Lung (tissue), 12 donors: Measurements from ENCODE around the gene OR10G7. TPM values are rescaled to one million over a fixed set of nuclear protein-coding genes. Genes with fewer than 3 reads are reported as not detected.
"Not testable (repeated sequence)": the region's sequence is repeated elsewhere in the genome, so short reads cannot be mapped to it uniquely, and the experiment has no call there.

Experiments
- ATAC-seq: fragments of 200-7000 bp; cut with Tn5 transposase; one replicate; pipeline ENCODE4 v1.9.1; 2020; ENCODE audit warnings: moderate number of reproducible peaks; ENCODE audit not compliant: insufficient read depth, low FRiP score
- DNase-seq, 3 donors: peaks; one replicate each; pipeline ENCODE4 v3.0.0-alpha.2; 2013 to 2017
- H3K27ac ChIP-seq, 2 donors: one replicate each; pipeline ENCODE4 v1.5.1; 2013; ENCODE audit warnings: mild to moderate bottlenecking in 2 of 2, moderate library complexity in 2 of 2, control low read depth in 1 of 2, inconsistent platforms in 1 of 2, low read depth in 1 of 2, low read length in 1 of 2
- H3K27me3 ChIP-seq, 3 donors: one replicate each; pipeline ENCODE4 v1.5.1; 2013; ENCODE audit warnings: low read length in 2 of 3; ENCODE audit not compliant: control insufficient read depth in 3 of 3, insufficient read depth in 3 of 3
- H3K36me3 ChIP-seq, 4 donors: one replicate each; pipeline ENCODE4 v1.5.1; 2013; ENCODE audit warnings: low read length in 4 of 4, mild to moderate bottlenecking in 1 of 4, moderate library complexity in 1 of 4; ENCODE audit not compliant: control insufficient read depth in 4 of 4, insufficient read depth in 4 of 4
- H3K4me1 ChIP-seq, 5 donors: one replicate each; pipeline ENCODE4 v1.5.1; 2013; ENCODE audit warnings: low read length in 5 of 5, mild to moderate bottlenecking in 2 of 5, moderate library complexity in 1 of 5; ENCODE audit not compliant: control insufficient read depth in 5 of 5, insufficient read depth in 5 of 5
- H3K4me3 ChIP-seq: one replicate; pipeline ENCODE4 v1.5.1; 2013; ENCODE audit warnings: mild to moderate bottlenecking, control low read depth, moderate library complexity
- H3K9ac ChIP-seq, 2 donors: one replicate each; pipeline ENCODE4 v1.5.1; 2013; ENCODE audit warnings: low read length in 2 of 2, control low read depth in 1 of 2; ENCODE audit not compliant: insufficient read depth in 1 of 2
- H3K9me3 ChIP-seq, 4 donors: one replicate each; pipeline ENCODE4 v1.5.1; 2013; ENCODE audit warnings: low read length in 3 of 4, mild to moderate bottlenecking in 1 of 4, moderate library complexity in 1 of 4; ENCODE audit not compliant: control insufficient read depth in 4 of 4, insufficient read depth in 3 of 4
- WGBS, 2 donors: extraction: QIAGEN DNeasy Blood & Tissue Kit; methylation state at CpG; one replicate each; pipeline ENCODE4 v1.1.7; 2013; 5-methylcytosine and 5-hydroxymethylcytosine counted together
- polyA plus RNA-seq, 2 donors: library from polyadenylated mRNA; stranded (reverse); fragments of 200-250 nt; gene quantifications; one replicate each; pipeline ENCODE4 v1.2.1, GENCODE V29; 2013
- total RNA-seq, 2 donors: library from RNA; depleted of rRNA in 1 of 2; stranded (reverse); fragments of >200 nt in 1 of 2; gene quantifications; one replicate each; pipeline ENCODE4 v1.2.1, GENCODE V29; 2014 to 2021
- TF ChIP-seq, protein P1 (sequence below): IDR thresholded peaks from 2 replicates; pipeline ENCODE4 v1.5.1; 2012; ENCODE audit warnings: mild to moderate bottlenecking; ENCODE audit errors: control extremely low read depth, extremely low read depth
- donor health status: control.
- donor health status: control.
- donor health status: Bipolar disorder and iron deficiency.
- donor health status: healthy.
- donor health status: DM: yes; HTN: yes; CAD: no.

OR10G7 gene
- total and polyA plus RNA-seq, 4 donors = not detected

DNA sequence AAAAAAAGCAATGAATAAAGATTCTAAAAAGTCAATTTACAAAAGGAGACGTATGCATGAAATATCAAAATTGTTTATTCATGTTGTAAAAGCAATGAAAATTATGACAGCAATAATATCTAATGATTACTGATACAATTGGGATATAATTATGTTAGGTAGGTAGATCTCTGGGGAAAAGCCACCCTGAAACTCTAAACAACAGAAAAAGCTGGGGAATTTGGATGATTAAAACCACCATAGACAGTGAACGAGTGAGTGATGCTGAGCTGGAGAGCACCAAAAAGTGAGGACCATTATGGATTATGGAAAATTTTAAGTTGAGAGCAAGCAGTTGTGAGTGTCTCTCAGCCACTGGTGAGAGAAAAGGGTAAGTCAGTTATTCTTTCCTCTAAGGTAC lies 14.6 kb downstream of the OR10G7 start, which contains the start of gene OR10G8:
Gene OR10G8 (plus strand): TSS at position 301 of the 400 bp plus-strand sequence. CDS start 2,825 bp downstream, outside the sequence.
- Histone ChIP-seq H3K9me3 (no peaks in the 10 kb centered on the region), H3K4me3 (no peak within 1 kb of the TSS), H3K36me3 (no peaks in the 10 kb centered on the region), H3K27ac (no peak within 1 kb of the TSS), H3K9ac (no peak within 1 kb of the TSS), H3K4me1 (no peaks in the 10 kb centered on the region), H3K27me3 (no peaks in the 10 kb centered on the region)
- 71 to 82% methylated on average over 2 of the region's 2 CpGs for WGBS, 2 donors
- DNase-seq = no peak
- TF ChIP-seq, protein P1, sequence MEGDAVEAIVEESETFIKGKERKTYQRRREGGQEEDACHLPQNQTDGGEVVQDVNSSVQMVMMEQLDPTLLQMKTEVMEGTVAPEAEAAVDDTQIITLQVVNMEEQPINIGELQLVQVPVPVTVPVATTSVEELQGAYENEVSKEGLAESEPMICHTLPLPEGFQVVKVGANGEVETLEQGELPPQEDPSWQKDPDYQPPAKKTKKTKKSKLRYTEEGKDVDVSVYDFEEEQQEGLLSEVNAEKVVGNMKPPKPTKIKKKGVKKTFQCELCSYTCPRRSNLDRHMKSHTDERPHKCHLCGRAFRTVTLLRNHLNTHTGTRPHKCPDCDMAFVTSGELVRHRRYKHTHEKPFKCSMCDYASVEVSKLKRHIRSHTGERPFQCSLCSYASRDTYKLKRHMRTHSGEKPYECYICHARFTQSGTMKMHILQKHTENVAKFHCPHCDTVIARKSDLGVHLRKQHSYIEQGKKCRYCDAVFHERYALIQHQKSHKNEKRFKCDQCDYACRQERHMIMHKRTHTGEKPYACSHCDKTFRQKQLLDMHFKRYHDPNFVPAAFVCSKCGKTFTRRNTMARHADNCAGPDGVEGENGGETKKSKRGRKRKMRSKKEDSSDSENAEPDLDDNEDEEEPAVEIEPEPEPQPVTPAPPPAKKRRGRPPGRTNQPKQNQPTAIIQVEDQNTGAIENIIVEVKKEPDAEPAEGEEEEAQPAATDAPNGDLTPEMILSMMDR = no peak
- ATAC-seq = no peak

DNA sequence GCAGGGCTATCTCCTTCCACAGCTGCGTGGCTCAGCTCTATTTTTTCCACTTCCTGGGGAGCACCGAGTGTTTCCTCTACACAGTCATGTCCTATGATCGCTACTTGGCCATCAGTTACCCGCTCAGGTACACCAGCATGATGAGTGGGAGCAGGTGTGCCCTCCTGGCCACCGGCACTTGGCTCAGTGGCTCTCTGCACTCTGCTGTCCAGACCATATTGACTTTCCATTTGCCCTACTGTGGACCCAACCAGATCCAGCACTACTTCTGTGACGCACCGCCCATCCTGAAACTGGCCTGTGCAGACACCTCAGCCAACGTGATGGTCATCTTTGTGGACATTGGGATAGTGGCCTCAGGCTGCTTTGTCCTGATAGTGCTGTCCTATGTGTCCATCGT lies 25.3 kb downstream of the OR10G7 start:
- not testable (repeated sequence) for H3K36me3 ChIP-seq, DNase-seq, H3K4me3 ChIP-seq, ATAC-seq, H3K9me3 ChIP-seq, H3K4me1 ChIP-seq, H3K27me3 ChIP-seq, H3K9ac ChIP-seq, H3K27ac ChIP-seq
- 93% methylated on average over 7 of the region's 9 CpGs for WGBS, 2 donors

DNA sequence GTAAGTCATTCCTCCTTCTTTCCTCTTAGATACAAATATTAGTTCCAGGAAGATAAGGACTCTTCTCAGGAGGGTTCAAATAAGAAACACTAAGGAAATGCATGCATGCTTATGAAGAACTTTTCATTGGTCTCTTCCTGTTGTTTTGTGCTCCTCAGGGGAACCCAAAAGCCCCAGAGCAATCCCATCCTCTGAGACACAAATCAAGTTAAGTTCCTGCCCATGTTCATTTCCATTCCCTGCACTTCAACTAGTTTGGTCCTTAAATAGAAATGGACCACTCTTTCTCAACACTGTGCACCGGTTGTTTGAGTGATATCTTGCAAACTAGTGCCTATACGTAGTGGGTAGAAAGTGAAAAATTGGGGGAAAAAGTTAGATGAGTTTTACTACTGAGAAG lies 28.4 kb downstream of the OR10G7 start, which contains the start of gene OR10G4:
Gene OR10G4 (plus strand): TSS at position 301 of the 400 bp plus-strand sequence. CDS start 2,578 bp downstream, outside the sequence.
- no peak within 1 kb of the TSS for H3K4me3 ChIP-seq
- ATAC-seq = no peak
- 81 to 82% methylated on average over 2 of the region's 2 CpGs for WGBS, 2 donors
- peaks cover 0 to 2% (median 0%) of the 10 kb centered on the region in 4 donors for H3K9me3 ChIP-seq
- H3K4me1 ChIP-seq = no peaks in the 10 kb centered on the region
- no peaks in the 10 kb centered on the region for H3K27me3 ChIP-seq
- H3K36me3 ChIP-seq = no peaks in the 10 kb centered on the region
- TF ChIP-seq, protein P1 = no peak
- DNase-seq = no peak
- H3K9ac ChIP-seq = no peak within 1 kb of the TSS
- no peak within 1 kb of the TSS for H3K27ac ChIP-seq

DNA sequence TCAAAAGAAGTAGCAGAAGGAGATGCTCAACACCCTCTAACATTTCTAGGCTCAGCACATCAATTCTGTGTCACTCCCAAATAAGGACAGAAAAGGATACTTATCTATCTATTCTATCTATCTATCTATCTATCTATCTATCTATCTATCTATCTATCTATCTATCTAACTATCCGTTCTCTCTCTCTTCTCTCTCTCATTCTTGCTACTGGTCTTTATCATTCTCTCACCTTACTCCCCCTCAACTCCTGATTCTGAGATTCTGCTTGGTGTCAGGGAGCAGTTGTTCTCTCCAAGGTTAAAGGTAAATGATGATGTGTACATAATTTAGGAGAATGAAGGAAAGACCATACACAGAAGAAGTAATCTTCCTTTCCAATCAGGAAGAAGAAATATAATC lies 46.0 kb downstream of the OR10G7 start, which contains the start of gene OR10G6:
Gene OR10G6 (minus strand): TSS at position 43 of the 400 bp plus-strand sequence. CDS start 0 bp downstream, at position 43.
- DNase-seq (no peak), ATAC-seq (no peak)
- Histone ChIP-seq H3K4me1 (no peaks in the 10 kb centered on the region), H3K36me3 (no peaks in the 10 kb centered on the region), H3K27ac (no peak within 1 kb of the TSS), H3K4me3 (no peak within 1 kb of the TSS), H3K9me3 (no peaks in the 10 kb centered on the region), H3K9ac (no peak within 1 kb of the TSS), H3K27me3 (no peaks in the 10 kb centered on the region)
- TF ChIP-seq, protein P1 = no peak
- 74 to 91% methylated on average over 1 of the region's 1 CpG for WGBS, 2 donors

Other genes starting within 250 kb of the OR10G7 start
- not detected for gene OR6M1, start 235.0 kb downstream of the OR10G7 start, total RNA-seq
- not detected for gene OR6M1, start 235.0 kb downstream of the OR10G7 start, polyA plus RNA-seq
- not detected for gene TMEM225, start 155.7 kb downstream of the OR10G7 start, total RNA-seq
- not detected for gene TMEM225, start 155.7 kb downstream of the OR10G7 start, polyA plus RNA-seq
- not detected for gene OR8D4, start 139.2 kb downstream of the OR10G7 start, total RNA-seq
- gene OR8D4, start 139.2 kb downstream of the OR10G7 start, polyA plus RNA-seq = not detected
- not detected for gene OR4D5, start 101.7 kb downstream of the OR10G7 start, total RNA-seq
- gene OR4D5, start 101.7 kb downstream of the OR10G7 start, polyA plus RNA-seq = not detected
- gene OR6T1, start 97.5 kb downstream of the OR10G7 start, total RNA-seq = not detected
- gene OR6T1, start 97.5 kb downstream of the OR10G7 start, polyA plus RNA-seq = not detected
- not detected for gene OR10S1, start 63.5 kb downstream of the OR10G7 start, total RNA-seq
- gene OR10S1, start 63.5 kb downstream of the OR10G7 start, polyA plus RNA-seq = not detected
- not detected for gene OR10G6, start 46.2 kb downstream of the OR10G7 start, total RNA-seq
- not detected for gene OR10G6, start 46.2 kb downstream of the OR10G7 start, polyA plus RNA-seq
- gene OR10G4, start 28.3 kb downstream of the OR10G7 start, total RNA-seq = not detected
- not detected for gene OR10G4, start 28.3 kb downstream of the OR10G7 start, polyA plus RNA-seq
- not detected for gene OR10G9, start 18.3 kb downstream of the OR10G7 start, total RNA-seq
- not detected for gene OR10G9, start 18.3 kb downstream of the OR10G7 start, polyA plus RNA-seq
- gene OR10G8, start 14.5 kb downstream of the OR10G7 start, total RNA-seq = not detected
- gene OR10G8, start 14.5 kb downstream of the OR10G7 start, polyA plus RNA-seq = not detected
- gene VWA5A, start 74.1 kb upstream of the OR10G7 start, total RNA-seq = 10 to 100 TPM; 30.1 to 35.8 TPM
- gene VWA5A, start 74.1 kb upstream of the OR10G7 start, polyA plus RNA-seq = 10 to 100 TPM; 20.7 to 27.4 TPM
- gene OR10D3, start 142.0 kb upstream of the OR10G7 start, total RNA-seq = not detected
- not detected for gene OR10D3, start 142.0 kb upstream of the OR10G7 start, polyA plus RNA-seq
- gene OR8G1, start 199.8 kb upstream of the OR10G7 start, total RNA-seq = not detected
- gene OR8G1, start 199.8 kb upstream of the OR10G7 start, polyA plus RNA-seq = not detected
- under 1 TPM in 1 of 2 donors, not detected in 1; 0.34 TPM for gene OR8G5, start 215.1 kb upstream of the OR10G7 start, total RNA-seq
- under 1 TPM; 0.10 to 0.13 TPM for gene OR8G5, start 215.1 kb upstream of the OR10G7 start, polyA plus RNA-seq